K562 (cell line): ENCODE data around the gene DNAJB1. TPM values are rescaled to one million over a fixed set of nuclear protein-coding genes. Genes with fewer than 3 reads are reported as not detected.
A peak's percentile ranks its signal among the peaks of the same experiment; 100 is the strongest.

ENCODE experiments used
- ATAC-seq: fragments of 200-7000 bp; cut with Tn5 transposase; 3 replicates; pipeline ENCODE4 v1.9.1; 2020; ENCODE audit warnings: moderate library complexity
- Bru-seq: library from RNA; stranded (reverse); fragments of 400-500 nt; gene quantifications from one replicate; lab custom pipeline; 2021; lab: Mats Ljungman, UMichigan
- BruChase-seq, 2 experiments: library from RNA; stranded (reverse); fragments of 400-500 nt; gene quantifications; one replicate each; lab custom pipeline; 2021; lab: Mats Ljungman, UMichigan
- BruUV-seq: library from RNA; stranded (reverse); fragments of 400-500 nt; replicated peaks from 2 replicates; lab custom pipeline; 2021; lab: Mats Ljungman, UMichigan
- CTCF ChIA-PET: fragments of 300-600 bp; formaldehyde crosslinking; extraction: SDS; loops from one replicate; lab custom pipeline; 2021; ENCODE audit warnings: low intra/inter-chr PET ratio; lab: Yijun Ruan, JAX
- POLR2A ChIA-PET: fragments of 300-600, 350-650 bp; sonication (Branson Sonifier 250); formaldehyde crosslinking; extraction: SDS; loops from one replicate; lab custom pipeline; 2021; ENCODE audit warnings: antibody characterized with exemption, inconsistent platforms; lab: Yijun Ruan, JAX
- DNase-seq, 4 experiments: peaks; one replicate each; pipeline versions ENCODE4 v3.0.0 to v3.0.0-alpha.2; 2011 to 2018; ENCODE audit warnings: low spot score in 3 of 4, mixed read lengths in 3 of 4; ENCODE audit errors: extremely low read depth in 1 of 4
- FAIRE-seq: peaks from 2 replicates; lab custom pipeline; 2011; peaks lifted over from hg19 to GRCh38; lab: Jason Lieb, UNC
- H2AFZ ChIP-seq: 2 replicates; pipeline ENCODE4 v1.6.0; 2011; ENCODE audit warnings: low read depth, low read length, control low read depth, inconsistent platforms
- H3K27ac ChIP-seq: fragments of 200-600 bp; 3 replicates; pipeline ENCODE4 v1.8.0; 2011; ENCODE audit warnings: low read depth, mild to moderate bottlenecking, control low read depth, inconsistent platforms, low read length, moderate library complexity, mixed read lengths; ENCODE audit errors: extremely low read depth
- H3K27me3 ChIP-seq, 2 experiments: fragments of 300-600 bp in 1 of 2; 2 replicates in 1 of 2; 3 replicates in 1 of 2; pipeline versions ENCODE4 v1.6.0 to v1.8.0; 2011; ENCODE audit warnings: inconsistent platforms in 2 of 2, low read length in 2 of 2, mild to moderate bottlenecking in 1 of 2, mixed read lengths in 1 of 2, moderate library complexity in 1 of 2; ENCODE audit not compliant: control insufficient read depth in 2 of 2, insufficient read depth in 2 of 2
- H3K36me3 ChIP-seq: fragments of 300-600 bp; 3 replicates; pipeline ENCODE4 v1.8.0; 2011; ENCODE audit warnings: mild to moderate bottlenecking, low read length, inconsistent platforms; ENCODE audit not compliant: control insufficient read depth, insufficient read depth
- H3K4me1 ChIP-seq, 2 experiments: fragments of 200-600 bp in 1 of 2; replicated peaks in 1 of 2; 2 replicates in 1 of 2; 3 replicates in 1 of 2; pipeline versions ENCODE4 v1.5.1 to v1.8.0; 2011; ENCODE audit warnings: inconsistent platforms in 2 of 2, low read length in 2 of 2, mild to moderate bottlenecking in 1 of 2, mixed read lengths in 1 of 2, moderate library complexity in 1 of 2; ENCODE audit not compliant: control insufficient read depth in 2 of 2, insufficient read depth in 2 of 2
- H3K4me2 ChIP-seq: 2 replicates; pipeline ENCODE4 v1.6.1; 2011; ENCODE audit warnings: low read length, control low read depth, inconsistent platforms, mixed read lengths; ENCODE audit not compliant: insufficient read depth
- H3K4me3 ChIP-seq: fragments of 200-600 bp; sonication (generic), shearing (Covaris generic); 2 replicates; pipeline ENCODE4 v1.5.1; 2016; ENCODE audit warnings: control low read depth, inconsistent platforms
- H3K79me2 ChIP-seq: fragments of 200-600 bp; 3 replicates; pipeline ENCODE4 v1.8.0; 2011; ENCODE audit warnings: low read length, inconsistent platforms; ENCODE audit not compliant: control insufficient read depth, insufficient read depth
- H3K9ac ChIP-seq, 2 experiments: 2 replicates each; pipeline versions ENCODE4 v1.6.0 to v1.6.1; 2011; ENCODE audit warnings: low read depth in 2 of 2, low read length in 2 of 2, control low read depth in 1 of 2, inconsistent platforms in 1 of 2, mild to moderate bottlenecking in 1 of 2, mixed read lengths in 1 of 2; ENCODE audit not compliant: insufficient read depth in 1 of 2
- H3K9me1 ChIP-seq: one replicate; pipeline ENCODE4 v1.6.0; 2011; ENCODE audit warnings: inconsistent platforms, mild to moderate bottlenecking, low read length, moderate library complexity; ENCODE audit not compliant: control insufficient read depth, insufficient read depth
- H3K9me3 ChIP-seq: replicated peaks from 2 replicates; pipeline ENCODE4 v1.5.1; 2011; ENCODE audit warnings: low read depth, low read length, inconsistent platforms; ENCODE audit not compliant: control insufficient read depth, insufficient read depth
- H4K20me1 ChIP-seq: replicated peaks from 2 replicates; pipeline ENCODE4 v1.6.1; 2011; ENCODE audit warnings: low read length, inconsistent platforms, mixed read lengths; ENCODE audit not compliant: control insufficient read depth, insufficient read depth
- ATF3 ChIP-seq, 2 experiments: fragments of 450-650 bp in 1 of 2; sonication (generic) in 1 of 2; formaldehyde crosslinking in 1 of 2; IDR thresholded peaks in 1 of 2; conservative IDR thresholded peaks in 1 of 2; 2 replicates each; pipeline versions ENCODE4 v1.6.1 to v1.8.1; 2016 to 2023; ENCODE audit warnings: mild to moderate bottlenecking in 2 of 2, moderate library complexity in 2 of 2, inconsistent platforms in 1 of 2, missing genetic modification reagents in 1 of 2
- ATF7 ChIP-seq: fragments of 450-650 bp; IDR thresholded peaks from 2 replicates; pipeline ENCODE4 v1.7.1; 2014; ENCODE audit warnings: mild to moderate bottlenecking, moderate library complexity
- FOS ChIP-seq: IDR thresholded peaks from 3 replicates; pipeline ENCODE4 v1.6.1; 2011; ENCODE audit not compliant: insufficient read length; ENCODE audit errors: extremely low read depth
- KLF10 ChIP-seq: fragments of 250-450 bp; sonication (Bioruptor Pico); IDR thresholded peaks from 2 replicates; pipeline ENCODE4 v1.6.1; 2021; ENCODE audit warnings: matching md5 sums
- POLR2AphosphoS2 ChIP-seq: IDR thresholded peaks from 2 replicates; pipeline ENCODE4 v1.6.1; 2012; ENCODE audit warnings: low read length, improper control_type of control experiment
- TCF7L2 ChIP-seq: fragments of 150-350 bp; IDR thresholded peaks from 2 replicates; pipeline ENCODE4 v1.6.1; 2016; ENCODE audit warnings: low read depth, mild to moderate bottlenecking, low read length, moderate library complexity
- ZEB2 ChIP-seq: fragments of 450-650 bp; IDR thresholded peaks from 2 replicates; pipeline ENCODE4 v1.6.1; 2016
- ZFP36 ChIP-seq: fragments of 150-350 bp; IDR thresholded peaks from 2 replicates; pipeline ENCODE4 v1.6.1; 2018; ENCODE audit warnings: low read length, low read depth; ENCODE audit not compliant: partially characterized antibody
- ZNF24 ChIP-seq: fragments of 450-650 bp; IDR thresholded peaks from 2 replicates; pipeline ENCODE4 v1.6.1; 2016
- ZNF274 ChIP-seq: IDR thresholded peaks from 2 replicates; pipeline ENCODE4 v1.6.1; 2011; ENCODE audit warnings: low read depth, mild to moderate bottlenecking, low read length, moderate library complexity, borderline replicate concordance
- ZNF507 ChIP-seq: conservative IDR thresholded peaks from 2 replicates; pipeline ENCODE4 v1.6.1; 2017; ENCODE audit warnings: missing genetic modification characterization, missing compliant biosample characterization
- ZNF584 ChIP-seq: fragments of 200-800 bp; sonication (Bioruptor generic); IDR thresholded peaks from 2 replicates; pipeline ENCODE4 v1.6.1; 2016; ENCODE audit warnings: low read depth, mild to moderate bottlenecking, missing genetic modification characterization, missing compliant biosample characterization
- WGBS: fragments of 100-300 bp; shearing (Covaris generic); methylation state at CpG from one replicate; pipeline ENCODE4 v1.1.6; 2016; ENCODE audit warnings: low coverage, mixed read lengths; ENCODE audit not compliant: insufficient coverage; ENCODE audit errors: missing lambda C conversion rate; 5-methylcytosine and 5-hydroxymethylcytosine counted together
- in situ Hi-C: fragments of 300-500 bp; cut with MboI; formaldehyde crosslinking; loops from 4 replicates; pipeline ENCODE4 v1.15.0; 2018; ENCODE audit warnings: inconsistent platforms, mixed read lengths
- intact Hi-C: fragments of 100-400 bp; cut with micrococcal nuclease; formaldehyde crosslinking; loops from 2 replicates; pipeline ENCODE4 v1.14.2; 2022
- long read RNA-seq, 3 experiments: library from polyadenylated mRNA in 2 of 3; library from RNA in 1 of 3; unstranded in 2 of 3; stranded (forward) in 1 of 3; transcript quantifications; one replicate each; pipeline ENCODE4 v2.0.0, GENCODE V29; 2019 to 2022
- polyA minus RNA-seq, 3 experiments: library from RNA; depleted of rRNA, polyadenylated mRNA; stranded (reverse); fragments of >200 nt; gene quantifications; 2 replicates each; pipeline ENCODE4 v1.2.3, GENCODE V29; 2011
- polyA plus RNA-seq, 8 experiments: library from polyadenylated mRNA; depleted of rRNA in 4 of 8; stranded (reverse) in 5 of 8; unstranded in 3 of 8; fragments of >200 nt; fragmentation: Nextera tagmentation in 2 of 8; fragmentation: Illumina TruSeq in 1 of 8; extraction: Ambion mirVana in 2 of 8; extraction: Trizol in 1 of 8; gene quantifications; 2 replicates each; pipeline versions ENCODE4 v1.2.1 to v1.2.3, GENCODE V29; 2011 to 2014; ENCODE audit warnings: inconsistent platforms in 1 of 8, missing spikeins in 1 of 8
- total RNA-seq, 7 experiments: library from RNA; depleted of rRNA in 6 of 7; stranded (reverse); fragments of >200 nt in 6 of 7; fragmentation: Illumina TruSeq in 2 of 7; extraction: Trizol in 2 of 7; gene quantifications; 2 replicates each; pipeline versions ENCODE4 v1.2.1 to v1.2.3, GENCODE V29; 2011 to 2021; ENCODE audit warnings: low replicate concordance in 1 of 7

The DNAJB1 gene
- 66.1 and 87.4 TPM in 2 replicates for total RNA-seq (2011; cell fraction: chromatin; rRNA removed; ENCODE audit: low replicate concordance)
- 67.0 and 68.3 TPM in 2 replicates for total RNA-seq (2011; cell fraction: nucleolus; rRNA removed)
- 68.0 and 69.1 TPM in 2 replicates for total RNA-seq (2011; cell fraction: nucleoplasm; rRNA removed)
- total RNA-seq (2014; rRNA removed) (62.1 and 71.5 TPM in 2 replicates), total RNA-seq (2014; rRNA removed; fragmentation: Illumina TruSeq; extraction: Trizol) (51.2 and 60.9 TPM in 2 replicates), total RNA-seq (2015; rRNA removed; fragmentation: Illumina TruSeq; extraction: Trizol) (85.3 and 86.5 TPM in 2 replicates), total RNA-seq (2021) (94.8 and 99.9 TPM in 2 replicates), polyA plus RNA-seq (2011; rRNA removed) (83.5 and 113 TPM in 2 replicates), polyA plus RNA-seq (2014; fragmentation: Illumina TruSeq; extraction: Trizol) (78.3 and 100 TPM in 2 replicates), polyA plus RNA-seq (2014; fragmentation: Nextera tagmentation; extraction: Ambion mirVana) (10 to 100 TPM; 13.2 to 16.2 TPM), polyA plus RNA-seq (2014; rRNA removed) (61.7 and 79.2 TPM in 2 replicates), polyA minus RNA-seq (2011; rRNA and poly(A)+ RNA removed) (71.6 and 93.9 TPM in 2 replicates), Bru-seq, nascent RNA (percentile 88 among the genes with signal in this experiment), BruChase-seq, experiment 1, labeled RNA remaining after a 2-hour chase (percentile 85 among the genes with signal in this experiment), BruChase-seq, experiment 2, labeled RNA remaining after a 6-hour chase (percentile 92 among the genes with signal in this experiment)
- polyA plus RNA-seq (2011; cell fraction: cytosol; rRNA removed): 101 TPM in 2 replicates
- polyA plus RNA-seq (2011; cell fraction: nucleus; rRNA removed): 78.2 and 79.0 TPM in 2 replicates
- 69.4 and 84.8 TPM in 2 replicates for polyA plus RNA-seq (2012)
- 31.4 and 40.9 TPM in 2 replicates for polyA minus RNA-seq (2011; cell fraction: cytosol; rRNA and poly(A)+ RNA removed)
- 22.5 and 40.4 TPM in 2 replicates for polyA minus RNA-seq (2011; cell fraction: nucleus; rRNA and poly(A)+ RNA removed)
- long read RNA-seq, experiment 1, transcript DNAJB1-201 (3 exons, 2,264 nt): major isoform, 556 of 745 reads
- long read RNA-seq, experiment 1, partial matches to known transcripts: 33 of 745 reads
- long read RNA-seq, experiment 1, other reads (novel, unspliced or antisense): 151 of 745 reads
- long read RNA-seq, experiment 2, transcript DNAJB1-201 (3 exons, 2,264 nt): major isoform, 120 of 171 reads
- long read RNA-seq, experiment 2, partial matches to known transcripts: 8 of 171 reads
- long read RNA-seq, experiment 2, other reads (novel, unspliced or antisense): 39 of 171 reads
- long read RNA-seq, experiment 3, transcript DNAJB1-201 (3 exons, 2,264 nt): major isoform, 228 of 241 reads
- long read RNA-seq, experiment 3, partial matches to known transcripts: 6 of 241 reads
- long read RNA-seq, experiment 3, other reads (novel, unspliced or antisense): 6 of 241 reads

- TSS peak; percentile 57 for BruUV-seq
- WGBS: under 1% methylated on average over 49 of the region's 82 CpGs
- DNase-seq: peak; percentile 85 to 89 (median 88)
- no peak for TF ChIP-seq ZNF584 (CRISPR knock-in tag)
- TF ChIP-seq POLR2AphosphoS2: peak; percentile 38; the same call in 1 of the 2 replicates
- TF ChIP-seq FOS: no peak
- TF ChIP-seq ATF7: no peak
- no peak for TF ChIP-seq ZEB2
- no peak for TF ChIP-seq KLF10 (CRISPR knock-in tag)
- no peak for TF ChIP-seq ATF3 (IDR thresholded peaks at IDR 0.05)
- 0 out of 2 replicates have a peak, but pooled peaks have one; percentile 42 for TF ChIP-seq ATF3 (CRISPR knock-in tag; conservative IDR thresholded peaks at IDR 0.05)
- TF ChIP-seq ZFP36: peak; percentile 71
- TF ChIP-seq TCF7L2: no peak
- no peak for TF ChIP-seq ZNF507
- no peak for TF ChIP-seq ZNF274
- no peak for TF ChIP-seq ZNF24
Observed at GRCh38 chr19:14517840-14518505, at the start of gene DNAJB1. Gene DNAJB1, minus strand, starts transcription at chr19:14518397. Its CDS starts 48 bp downstream, at chr19:14518349.

More at GRCh38 chr19:14517840-14518505, at the start of gene DNAJB1:
- Histone ChIP-seq H3K9ac (peak within 1 kb of the TSS; percentile 96 to 100), H3K4me1 (peaks cover 54 to 55% of the 10 kb centered on the region in 2 experiments), H3K4me3 (peak within 1 kb of the TSS; percentile 98), H3K27me3 (no peaks in the 10 kb centered on the region), H3K4me2 (peak within 1 kb of the TSS; percentile 99), H3K36me3 (peaks cover 38% of the 10 kb centered on the region), H2AFZ (peak within 1 kb of the TSS; percentile 85), H3K79me2 (peaks cover 45% of the 10 kb centered on the region), H4K20me1 (peaks cover 26% of the 10 kb centered on the region), H3K9me1 (no peaks in the 10 kb centered on the region), H3K9me3 (no peaks in the 10 kb centered on the region), H3K27ac (peak within 1 kb of the TSS; percentile 99)
- CTCF ChIA-PET: interaction anchor here (1.1 kb wide), 1 partner anchor 19 kb away, joined by 3 read pairs; no protein-coding TSS in a partner anchor
- in situ Hi-C loops: no loop called here
- POLR2A ChIA-PET: interaction anchor here (0.6 to 6.3 kb wide), 21 partner anchors 9 to 406 kb away, joined by 3 to 70 read pairs (median 4); partner anchors contain the start of gene NDUFB7
- peak; percentile 86 for ATAC-seq
- intact Hi-C loops: loop anchor here (5.0 kb wide), 1 partner anchor 34 kb away; no protein-coding TSS in a partner anchor
- FAIRE-seq: no peak
